GM21423 (cell line): ENCODE results near the gene PPP1R3C.

ENCODE experiments used
- ATAC-seq: cut with Tn5 transposase; IDR thresholded peaks from one replicate; pipeline ENCODE4 v1.9.1; 2021; ENCODE audit warnings: mild to moderate bottlenecking, moderate library complexity; ENCODE audit not compliant: unreplicated experiment

The PPP1R3C gene

GRCh38 chr10:91629715-91630549, 2.9 kb downstream of the PPP1R3C start:
- ATAC-seq = no peak

GRCh38 chr10:91628383-91628782, 4.5 kb downstream of the PPP1R3C start:
- no peak for ATAC-seq

GRCh38 chr10:91627344-91628102, 5.3 kb downstream of the PPP1R3C start:
- ATAC-seq = no peak

GRCh38 chr10:91626936-91627335, 5.9 kb downstream of the PPP1R3C start:
- no peak for ATAC-seq

GRCh38 chr10:91624633-91625032, 8.2 kb downstream of the PPP1R3C start:
- no peak for ATAC-seq

- no peak for ATAC-seq
These were observed 10.3 kb downstream of the PPP1R3C start for GRCh38 chr10:91622601-91623000.

- ATAC-seq = no peak
These were observed 11.3 kb downstream of the PPP1R3C start for GRCh38 chr10:91621483-91622113.

GRCh38 chr10:91617072-91617609, 15.7 kb downstream of the PPP1R3C start:
- ATAC-seq = no peak

GRCh38 chr10:91616137-91616536, 16.7 kb downstream of the PPP1R3C start:
- no peak for ATAC-seq

- no peak for ATAC-seq
These were observed 18.6 kb downstream of the PPP1R3C start for GRCh38 chr10:91614225-91614624.

GRCh38 chr10:91613411-91614187, 19.3 kb downstream of the PPP1R3C start:
- no peak for ATAC-seq

- no peak for ATAC-seq
These were observed 22.0 kb downstream of the PPP1R3C start for GRCh38 chr10:91610919-91611318.

- no peak for ATAC-seq
These were observed 22.4 kb downstream of the PPP1R3C start for GRCh38 chr10:91610444-91610843.

GRCh38 chr10:91607646-91608403, 25.0 kb downstream of the PPP1R3C start:
- no peak for ATAC-seq

- no peak for ATAC-seq
These were observed 26.9 kb downstream of the PPP1R3C start for GRCh38 chr10:91605968-91606367.

- ATAC-seq = no peak
These were observed 28.0 kb downstream of the PPP1R3C start for GRCh38 chr10:91604553-91605534.

GRCh38 chr10:91603931-91604331, 28.9 kb downstream of the PPP1R3C start:
- no peak for ATAC-seq

- ATAC-seq = no peak
These were observed 29.9 kb downstream of the PPP1R3C start for GRCh38 chr10:91602868-91603568.
